Subcutaneous adipose tissue (tissue), 4 donors: ENCODE data around the gene SPOPL. TPM values are rescaled to one million over a fixed set of nuclear protein-coding genes. Genes with fewer than 3 reads are reported as not detected.

Experiments
- total RNA-seq, 4 donors: library from RNA; depleted of rRNA; stranded (reverse); fragments of >200 nt; gene quantifications; one replicate each; pipeline ENCODE4 v1.1.0, GENCODE V29; 2016
- TF ChIP-seq, protein P1 (sequence below): fragments of 450-650 bp; IDR thresholded peaks from one replicate; pipeline ENCODE4 v1.5.1; 2016; ENCODE audit warnings: low read depth, mild to moderate bottlenecking, control low read depth, antibody characterized with exemption, moderate library complexity

Gene SPOPL
- total RNA-seq, 4 donors from 2014 or later = 23.9 to 35.5 (median 31.7) TPM

DNA sequence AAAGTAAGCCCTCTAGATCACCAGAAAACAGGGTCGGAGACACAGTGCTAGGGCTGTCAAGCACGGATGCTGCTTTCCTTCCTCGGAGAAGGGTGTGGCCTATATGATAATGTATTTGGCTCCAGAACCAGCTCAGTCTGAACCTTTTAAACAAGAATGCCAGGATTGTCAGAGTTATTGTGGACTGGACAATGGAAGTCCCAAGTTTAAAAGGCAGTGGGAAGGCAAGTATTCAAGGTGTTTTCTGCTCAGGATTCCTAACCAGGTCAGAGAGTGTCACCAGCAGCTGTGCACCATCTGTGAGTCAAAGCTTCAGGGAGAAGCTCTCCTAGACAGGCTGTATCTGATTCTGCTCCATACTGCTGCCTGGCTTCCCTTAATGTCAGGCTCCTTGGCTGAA, 94.8 kb downstream of the SPOPL start:
- TF ChIP-seq, protein P1, sequence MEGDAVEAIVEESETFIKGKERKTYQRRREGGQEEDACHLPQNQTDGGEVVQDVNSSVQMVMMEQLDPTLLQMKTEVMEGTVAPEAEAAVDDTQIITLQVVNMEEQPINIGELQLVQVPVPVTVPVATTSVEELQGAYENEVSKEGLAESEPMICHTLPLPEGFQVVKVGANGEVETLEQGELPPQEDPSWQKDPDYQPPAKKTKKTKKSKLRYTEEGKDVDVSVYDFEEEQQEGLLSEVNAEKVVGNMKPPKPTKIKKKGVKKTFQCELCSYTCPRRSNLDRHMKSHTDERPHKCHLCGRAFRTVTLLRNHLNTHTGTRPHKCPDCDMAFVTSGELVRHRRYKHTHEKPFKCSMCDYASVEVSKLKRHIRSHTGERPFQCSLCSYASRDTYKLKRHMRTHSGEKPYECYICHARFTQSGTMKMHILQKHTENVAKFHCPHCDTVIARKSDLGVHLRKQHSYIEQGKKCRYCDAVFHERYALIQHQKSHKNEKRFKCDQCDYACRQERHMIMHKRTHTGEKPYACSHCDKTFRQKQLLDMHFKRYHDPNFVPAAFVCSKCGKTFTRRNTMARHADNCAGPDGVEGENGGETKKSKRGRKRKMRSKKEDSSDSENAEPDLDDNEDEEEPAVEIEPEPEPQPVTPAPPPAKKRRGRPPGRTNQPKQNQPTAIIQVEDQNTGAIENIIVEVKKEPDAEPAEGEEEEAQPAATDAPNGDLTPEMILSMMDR = no peak

DNA sequence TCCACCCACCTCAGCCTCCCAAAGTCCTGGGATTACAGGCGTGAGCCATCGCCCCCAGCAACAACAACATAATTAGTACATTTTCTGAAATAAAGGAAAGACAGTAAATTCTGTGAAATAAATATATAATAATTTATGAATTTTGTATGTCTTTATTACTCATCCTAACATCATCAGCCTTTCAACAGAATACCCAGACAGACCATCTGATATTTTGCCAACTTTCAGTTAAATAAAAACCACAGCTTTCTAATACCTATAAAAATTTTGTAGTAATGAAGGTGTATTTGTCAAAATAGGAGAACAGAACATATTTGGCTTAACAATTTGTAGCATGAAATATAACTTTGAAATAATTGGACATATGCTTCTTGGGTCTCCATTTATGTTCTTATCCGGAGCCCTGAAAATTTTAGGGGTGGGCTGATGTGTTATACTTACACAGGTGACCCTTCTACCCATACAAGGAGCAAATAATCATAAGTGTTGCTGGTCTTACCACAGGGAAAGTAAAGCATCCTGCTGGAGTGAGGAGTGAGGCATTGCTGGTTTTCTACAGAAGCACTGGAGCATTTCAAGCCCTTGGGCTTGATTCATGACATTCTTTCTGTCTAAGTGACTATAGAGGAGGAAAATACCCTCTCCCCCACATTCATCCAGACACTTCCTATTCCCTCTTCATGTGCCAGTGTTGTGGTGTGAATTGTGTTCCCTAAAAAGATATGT, 99.3 kb downstream of the SPOPL start:
- TF ChIP-seq, protein P1 = no peak

- TF ChIP-seq, protein P1 = no peak
Measured at GRCh38 chr2:138601458-138602165, 100.0 kb downstream of the SPOPL start.

DNA sequence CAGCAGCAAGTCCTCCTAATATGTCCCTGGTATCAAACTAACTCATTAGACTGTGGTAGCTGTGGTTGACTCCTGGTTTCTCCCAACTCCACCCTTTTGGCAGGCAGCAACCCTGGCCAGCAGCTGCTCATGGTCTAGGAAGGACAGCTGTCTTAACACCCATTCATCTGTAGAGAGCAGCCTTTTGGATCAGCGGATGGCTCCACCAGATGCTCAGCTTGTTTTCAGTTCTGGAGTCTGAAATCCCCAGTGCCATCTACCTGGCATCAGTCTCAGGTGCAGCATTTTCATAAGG, 100.5 kb downstream of the SPOPL start:
- TF ChIP-seq, protein P1 = no peak

DNA sequence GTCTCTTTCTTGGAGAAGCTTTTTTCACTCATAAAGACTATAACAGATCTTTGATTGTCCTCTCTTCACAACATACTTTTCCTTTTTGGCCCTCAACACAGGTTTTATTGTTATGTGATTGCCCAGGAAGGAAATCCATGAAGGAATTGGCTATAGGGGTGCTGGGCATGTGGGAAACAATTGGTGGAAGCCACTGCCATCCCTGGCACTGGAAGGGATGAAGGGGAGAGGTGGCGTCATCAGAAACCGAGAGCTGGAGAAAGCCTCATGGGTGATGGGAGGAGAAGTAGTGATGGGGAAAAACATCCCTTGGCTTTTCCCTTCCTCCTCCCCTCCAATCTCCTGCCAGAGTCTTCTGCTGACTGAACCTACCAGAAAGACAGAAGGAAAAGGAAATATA, 106.2 kb downstream of the SPOPL start:
- TF ChIP-seq, protein P1 = no peak

GRCh38 chr2:138609446-138609845, 107.9 kb downstream of the SPOPL start:
- TF ChIP-seq, protein P1 = no peak

GRCh38 chr2:138610201-138610953, 108.8 kb downstream of the SPOPL start:
- TF ChIP-seq, protein P1 = no peak
